HCT116 (cell line): ENCODE data around the gene ABR.

Experiments
- JUND ChIP-seq: IDR thresholded peaks from 2 replicates; pipeline ENCODE4 v1.6.1; 2012
- ZNF274 ChIP-seq: fragments of 200-500 bp; sonication (Bioruptor generic); IDR thresholded peaks from 2 replicates; pipeline ENCODE4 v1.6.1; 2014; ENCODE audit warnings: mild to moderate bottlenecking, low read depth, low read length, inconsistent platforms
- TF ChIP-seq, protein P1 (sequence below), 3 experiments: fragments of 200-600 bp in 1 of 3; sonication (generic) in 1 of 3; IDR thresholded peaks in 2 of 3; conservative IDR thresholded peaks in 1 of 3; 2 replicates each; pipeline ENCODE4 v1.5.1; 2012 to 2017; ENCODE audit warnings: low read depth in 2 of 3, low read length in 2 of 3, antibody characterized with exemption in 1 of 3, borderline replicate concordance in 1 of 3, control low read depth in 1 of 3, mild to moderate bottlenecking in 1 of 3, mixed read lengths in 1 of 3, mixed run types in 1 of 3, moderate library complexity in 1 of 3; ENCODE audit not compliant: insufficient read depth in 1 of 3

DNA sequence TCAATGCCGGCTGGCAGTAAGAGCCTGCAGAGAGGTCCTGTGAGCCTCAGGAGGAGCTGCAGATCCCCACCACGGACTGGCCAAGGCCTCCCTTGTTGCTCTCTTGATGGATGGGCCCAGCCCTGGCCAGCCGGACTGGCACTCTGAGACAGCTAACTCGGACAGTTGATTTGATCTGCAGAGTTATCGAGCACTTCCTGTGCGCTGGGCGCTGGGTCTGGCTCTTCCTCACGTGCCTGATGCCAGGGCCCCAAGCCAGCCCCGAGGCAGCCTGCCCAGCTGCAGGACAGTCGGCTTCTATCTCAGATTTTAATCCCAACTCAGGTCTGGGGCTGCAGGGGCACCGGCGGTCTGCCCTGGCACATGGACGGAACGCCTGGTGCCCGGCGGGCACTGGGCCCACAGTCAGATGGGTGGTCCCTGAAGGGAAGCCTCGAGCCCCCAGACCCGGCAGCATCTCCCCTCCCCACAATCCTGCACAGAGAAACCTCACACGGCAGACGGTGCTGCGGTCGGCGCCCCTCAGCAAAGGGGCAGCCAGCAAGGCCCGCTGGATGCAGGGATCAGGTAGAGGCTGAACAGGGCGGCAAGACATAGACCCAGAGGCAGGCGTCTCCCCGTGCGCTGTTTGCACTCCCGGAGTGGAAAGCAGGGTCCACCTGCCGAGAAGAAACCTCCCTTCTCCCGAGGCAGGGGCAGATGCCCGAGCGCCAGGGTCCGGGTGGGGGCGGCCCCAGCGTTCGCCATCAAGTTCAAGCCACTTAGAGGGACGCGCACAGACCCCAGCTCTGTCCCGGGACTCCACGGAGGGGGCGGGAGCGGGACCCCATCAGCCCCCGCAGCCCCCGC is 148.9 kb downstream of the ABR start:
- TF ChIP-seq, protein P1, sequence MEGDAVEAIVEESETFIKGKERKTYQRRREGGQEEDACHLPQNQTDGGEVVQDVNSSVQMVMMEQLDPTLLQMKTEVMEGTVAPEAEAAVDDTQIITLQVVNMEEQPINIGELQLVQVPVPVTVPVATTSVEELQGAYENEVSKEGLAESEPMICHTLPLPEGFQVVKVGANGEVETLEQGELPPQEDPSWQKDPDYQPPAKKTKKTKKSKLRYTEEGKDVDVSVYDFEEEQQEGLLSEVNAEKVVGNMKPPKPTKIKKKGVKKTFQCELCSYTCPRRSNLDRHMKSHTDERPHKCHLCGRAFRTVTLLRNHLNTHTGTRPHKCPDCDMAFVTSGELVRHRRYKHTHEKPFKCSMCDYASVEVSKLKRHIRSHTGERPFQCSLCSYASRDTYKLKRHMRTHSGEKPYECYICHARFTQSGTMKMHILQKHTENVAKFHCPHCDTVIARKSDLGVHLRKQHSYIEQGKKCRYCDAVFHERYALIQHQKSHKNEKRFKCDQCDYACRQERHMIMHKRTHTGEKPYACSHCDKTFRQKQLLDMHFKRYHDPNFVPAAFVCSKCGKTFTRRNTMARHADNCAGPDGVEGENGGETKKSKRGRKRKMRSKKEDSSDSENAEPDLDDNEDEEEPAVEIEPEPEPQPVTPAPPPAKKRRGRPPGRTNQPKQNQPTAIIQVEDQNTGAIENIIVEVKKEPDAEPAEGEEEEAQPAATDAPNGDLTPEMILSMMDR (IDR thresholded peaks at IDR 0.05 in 2 of 3, conservative IDR thresholded peaks at IDR 0.05 in 1 of 3; ENCODE audit: borderline replicate concordance in 1 of 3, insufficient read depth in 1 of 3, low read depth in 2 of 3, low read length in 2 of 3), result no peak
- TF ChIP-seq JUND, result no peak
- TF ChIP-seq ZNF274, result no peak
